ENCODE data around the gene SLC13A3. TPM values are rescaled to one million over a fixed set of nuclear protein-coding genes. Genes with fewer than 3 reads are reported as not detected.

SLC13A3 gene
- total RNA-seq, 4 donors from 2014 or later: 0.62 to 1.6 (median 0.80) TPM

DNA sequence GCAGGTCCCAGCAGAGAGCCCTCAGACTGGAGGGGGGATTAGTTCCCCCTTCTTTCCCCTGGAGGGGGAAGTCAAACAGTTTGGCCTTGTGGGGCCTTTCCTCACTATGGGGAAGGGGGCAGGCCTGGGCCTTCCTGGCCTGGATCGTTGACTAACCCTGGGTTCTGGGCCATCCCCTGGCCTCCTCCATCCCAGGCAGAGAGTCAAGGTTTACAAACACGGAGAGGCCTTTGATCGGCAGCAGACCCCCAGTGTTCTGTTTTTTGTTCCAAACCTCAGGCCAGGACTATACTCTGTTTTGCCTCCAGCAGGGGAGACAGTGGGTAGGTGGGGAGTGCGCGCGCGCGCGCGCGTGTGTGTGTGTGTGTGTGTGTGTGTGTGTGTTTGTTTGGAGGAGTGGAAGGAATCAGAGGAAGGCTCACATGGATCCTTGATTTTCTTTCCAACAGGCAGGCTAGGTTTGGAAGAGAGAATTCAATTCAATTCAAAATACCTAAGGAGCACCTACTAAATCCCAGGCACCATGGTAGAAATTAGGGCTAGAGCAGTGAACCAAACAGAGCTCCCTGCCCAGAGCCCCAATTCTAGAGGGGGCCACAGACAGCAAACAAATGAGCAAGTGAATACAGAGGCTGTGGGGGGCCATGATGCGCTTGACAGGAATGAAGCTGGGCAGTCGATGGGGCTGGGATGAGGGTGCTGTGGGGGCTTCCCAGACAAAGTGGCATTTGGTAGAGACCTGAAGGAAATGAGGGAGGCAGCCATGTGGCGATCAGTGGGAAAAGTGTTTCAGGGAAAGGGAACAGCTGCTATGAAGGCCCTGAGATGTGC, 23.2 kb upstream of the SLC13A3 start:
- Histone ChIP-seq H3K27ac (no peak overlapping the region), H3K4me1 (no peaks in the 10 kb centered on the region), H3K27me3 (no peaks in the 10 kb centered on the region), H3K4me3 (no peak overlapping the region), H3K36me3 (no peaks in the 10 kb centered on the region), H3K9me3 (peaks cover 0 to 19% (median 0%) of the 10 kb centered on the region in 3 donors)
- TF ChIP-seq EP300 (IDR thresholded peaks at IDR 0.05) (no peak), POLR2A (IDR thresholded peaks at IDR 0.05) (no peak), POLR2AphosphoS5 (IDR thresholded peaks at IDR 0.05) (no peak)
- TF ChIP-seq, protein P1, sequence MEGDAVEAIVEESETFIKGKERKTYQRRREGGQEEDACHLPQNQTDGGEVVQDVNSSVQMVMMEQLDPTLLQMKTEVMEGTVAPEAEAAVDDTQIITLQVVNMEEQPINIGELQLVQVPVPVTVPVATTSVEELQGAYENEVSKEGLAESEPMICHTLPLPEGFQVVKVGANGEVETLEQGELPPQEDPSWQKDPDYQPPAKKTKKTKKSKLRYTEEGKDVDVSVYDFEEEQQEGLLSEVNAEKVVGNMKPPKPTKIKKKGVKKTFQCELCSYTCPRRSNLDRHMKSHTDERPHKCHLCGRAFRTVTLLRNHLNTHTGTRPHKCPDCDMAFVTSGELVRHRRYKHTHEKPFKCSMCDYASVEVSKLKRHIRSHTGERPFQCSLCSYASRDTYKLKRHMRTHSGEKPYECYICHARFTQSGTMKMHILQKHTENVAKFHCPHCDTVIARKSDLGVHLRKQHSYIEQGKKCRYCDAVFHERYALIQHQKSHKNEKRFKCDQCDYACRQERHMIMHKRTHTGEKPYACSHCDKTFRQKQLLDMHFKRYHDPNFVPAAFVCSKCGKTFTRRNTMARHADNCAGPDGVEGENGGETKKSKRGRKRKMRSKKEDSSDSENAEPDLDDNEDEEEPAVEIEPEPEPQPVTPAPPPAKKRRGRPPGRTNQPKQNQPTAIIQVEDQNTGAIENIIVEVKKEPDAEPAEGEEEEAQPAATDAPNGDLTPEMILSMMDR (IDR thresholded peaks at IDR 0.05): no peak
- WGBS, 2 donors (ENCODE audit: low coverage in 1 of 2): 52 to 83% methylated on average over 2 to 8 of the region's 14 CpGs
- no peak for ATAC-seq

DNA sequence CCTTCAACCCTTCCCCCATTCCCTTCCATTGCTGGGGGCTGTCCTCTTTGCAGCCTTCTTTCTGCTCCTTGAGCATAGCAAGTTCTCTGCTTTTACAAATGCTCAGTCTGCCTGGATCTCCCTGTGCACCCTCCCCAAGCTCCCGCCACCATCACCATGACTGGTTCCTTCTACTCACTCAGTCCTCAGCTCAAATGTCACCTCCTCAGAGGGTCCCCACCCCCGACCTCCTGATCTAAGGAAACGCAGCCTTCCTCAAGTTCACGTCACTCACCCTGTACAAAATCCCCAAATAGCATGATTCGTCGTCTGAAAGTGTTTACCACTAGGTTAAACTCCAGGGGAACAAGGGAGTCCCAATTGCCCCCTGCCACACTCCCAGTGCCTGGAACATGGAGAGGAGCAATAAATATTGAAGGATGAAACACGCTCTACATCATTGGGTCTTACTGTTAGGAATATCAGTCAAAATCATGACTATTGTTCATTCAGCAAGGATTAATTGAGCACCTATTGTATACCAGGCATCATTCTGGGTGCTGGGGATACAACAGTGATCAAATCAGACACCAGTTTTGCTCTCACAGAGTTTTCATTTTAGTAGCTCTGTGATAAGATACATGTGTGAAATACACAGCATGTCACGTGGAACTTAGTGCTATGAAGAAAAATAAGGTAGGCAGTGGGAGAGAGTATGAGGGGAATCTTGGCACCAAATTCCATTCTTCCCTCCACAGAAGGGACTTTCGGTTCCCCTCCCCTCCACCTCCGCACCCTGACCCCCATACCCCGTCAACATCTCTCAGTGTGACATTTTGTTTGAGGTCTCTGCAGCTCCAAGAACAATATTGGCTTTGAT, 22.4 kb upstream of the SLC13A3 start:
- Histone ChIP-seq H3K36me3 (peaks cover 0 to 3% of the 10 kb centered on the region in 2 donors), H3K27ac (no peak overlapping the region), H3K4me1 (no peaks in the 10 kb centered on the region), H3K4me3 (no peak overlapping the region), H3K27me3 (no peaks in the 10 kb centered on the region), H3K9me3 (peaks cover 0 to 19% (median 0%) of the 10 kb centered on the region in 3 donors)
- no peak for ATAC-seq
- WGBS, 2 donors (ENCODE audit: low coverage in 1 of 2): 79 to 87% methylated on average over 7 to 8 of the region's 11 CpGs
- TF ChIP-seq, protein P1 (IDR thresholded peaks at IDR 0.05): no peak
- TF ChIP-seq EP300 (IDR thresholded peaks at IDR 0.05): no peak
- no peak for TF ChIP-seq POLR2AphosphoS5 (IDR thresholded peaks at IDR 0.05)
- no peak for TF ChIP-seq POLR2A (IDR thresholded peaks at IDR 0.05)

DNA sequence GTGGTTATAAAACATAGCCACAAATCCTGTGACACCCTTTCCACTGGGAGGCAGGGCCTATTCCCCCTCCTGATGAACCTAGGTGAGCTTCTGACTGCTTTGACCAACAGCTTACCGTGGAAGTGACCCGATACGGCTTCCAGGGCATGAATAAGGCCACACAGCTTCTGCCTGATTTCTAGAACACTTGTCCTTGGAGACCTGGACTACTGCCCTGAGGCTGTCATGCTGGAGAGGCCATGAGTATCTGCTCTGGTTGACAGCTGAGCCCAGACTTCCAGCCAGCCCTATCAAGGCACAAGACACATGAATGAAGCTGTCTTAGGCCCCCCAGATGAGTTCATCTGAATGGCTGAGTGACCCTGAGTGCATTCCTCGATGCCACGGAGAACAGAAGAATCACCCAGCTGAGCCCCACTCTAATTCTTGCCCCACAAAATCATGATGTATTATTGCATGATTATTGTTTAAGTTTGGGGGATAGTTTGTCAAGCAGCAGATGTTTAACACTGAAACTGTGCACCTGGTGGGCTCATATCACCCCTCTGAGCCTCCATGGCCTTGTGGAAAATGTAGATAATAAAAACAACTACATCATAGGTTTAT, 21.4 kb upstream of the SLC13A3 start:
- Histone ChIP-seq H3K4me1 (no peaks in the 10 kb centered on the region), H3K4me3 (no peak overlapping the region), H3K36me3 (peaks cover 0 to 7% of the 10 kb centered on the region in 2 donors), H3K27ac (no peak overlapping the region), H3K9me3 (peaks cover 0 to 19% (median 0%) of the 10 kb centered on the region in 3 donors), H3K27me3 (no peaks in the 10 kb centered on the region)
- TF ChIP-seq EP300 (IDR thresholded peaks at IDR 0.05) (no peak), POLR2AphosphoS5 (IDR thresholded peaks at IDR 0.05) (no peak), POLR2A (IDR thresholded peaks at IDR 0.05) (no peak)
- TF ChIP-seq, protein P1 (IDR thresholded peaks at IDR 0.05): no peak
- 86 to 90% methylated on average over 2 to 3 of the region's 5 CpGs for WGBS, 2 donors (ENCODE audit: low coverage in 1 of 2)
- no peak for ATAC-seq

DNA sequence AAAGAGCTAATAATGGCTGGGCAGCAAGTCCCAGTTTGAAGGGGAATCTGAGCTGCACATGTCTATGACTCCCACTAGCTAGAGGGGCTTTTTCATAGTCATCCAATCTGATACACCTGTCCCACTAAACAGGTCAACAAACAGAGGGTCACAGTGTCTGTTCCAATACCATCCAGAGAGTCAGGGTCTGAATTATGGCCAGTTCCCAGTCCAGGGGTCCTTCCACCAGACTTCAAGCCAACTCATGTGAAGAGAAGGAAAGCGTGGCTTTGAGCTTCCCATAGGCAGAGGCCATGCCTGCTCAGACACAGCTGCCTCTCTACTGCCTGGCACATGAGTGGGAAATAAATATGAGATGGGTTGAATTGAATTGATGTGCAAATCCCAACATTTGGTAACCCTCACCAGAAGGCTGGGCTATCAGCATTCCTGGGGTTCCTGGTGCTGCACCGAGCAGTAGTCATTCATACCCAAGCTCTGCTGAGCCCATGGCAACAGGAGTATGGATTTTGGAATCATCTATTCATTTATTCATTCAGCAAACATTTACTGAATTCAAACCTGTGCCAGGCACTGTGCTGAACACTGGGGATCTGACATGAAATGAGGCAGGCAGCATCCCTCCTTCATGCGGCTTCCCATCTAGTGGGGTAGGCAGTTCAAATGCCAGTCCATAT, 20.7 kb upstream of the SLC13A3 start:
- Histone ChIP-seq H3K27me3 (no peaks in the 10 kb centered on the region), H3K36me3 (peaks cover 0 to 7% of the 10 kb centered on the region in 2 donors), H3K27ac (no peak overlapping the region), H3K4me1 (no peaks in the 10 kb centered on the region), H3K9me3 (peaks cover 0 to 19% (median 0%) of the 10 kb centered on the region in 3 donors), H3K4me3 (no peak overlapping the region)
- 84% methylated on average over 2 of the region's 3 CpGs; no CpG with 5 or more reads in 1 of the 2 donors for WGBS, 2 donors (ENCODE audit: low coverage in 1 of 2)
- no peak for ATAC-seq
- TF ChIP-seq EP300 (IDR thresholded peaks at IDR 0.05) (no peak), POLR2AphosphoS5 (IDR thresholded peaks at IDR 0.05) (no peak), POLR2A (IDR thresholded peaks at IDR 0.05) (no peak)
- TF ChIP-seq, protein P1 (IDR thresholded peaks at IDR 0.05): no peak

Data from gastroesophageal sphincter (tissue), 4 donors.